SK-N-SH (cell line): Measurements from ENCODE around the gene LMBR1. TPM values are rescaled to one million over a fixed set of nuclear protein-coding genes. Genes with fewer than 3 reads are reported as not detected.

ENCODE experiments used
- CTCF ChIA-PET: fragments of 300-600, 350-600 bp; formaldehyde crosslinking; extraction: SDS; loops from one replicate; lab custom pipeline; 2021; lab: Yijun Ruan, JAX
- POLR2A ChIA-PET: fragments of 350-600 bp; sonication (Branson Sonifier 250); formaldehyde crosslinking; extraction: SDS; loops from one replicate; lab custom pipeline; 2020; ENCODE audit warnings: antibody characterized with exemption, inconsistent platforms; lab: Yijun Ruan, JAX
- DNase-seq: peaks from one replicate; pipeline ENCODE4 v3.0.0; 2012
- H2AFZ ChIP-seq: fragments of 200-600 bp; sonication (generic); 2 replicates; pipeline ENCODE4 v1.8.1; 2016; ENCODE audit warnings: antibody characterized with exemption, mild to moderate bottlenecking, low read depth
- H3F3A ChIP-seq: fragments of 200-600 bp; sonication (generic); replicated peaks from 2 replicates; pipeline ENCODE3; 2016; ENCODE audit warnings: antibody characterized with exemption, mild to moderate bottlenecking; ENCODE audit not compliant: insufficient read depth
- H3K27ac ChIP-seq, 2 experiments: fragments of 200-500 bp in 1 of 2; fragments of 200-600 bp in 1 of 2; sonication (Bioruptor generic) in 1 of 2; sonication (generic), shearing (Covaris generic) in 1 of 2; 2 replicates each; pipeline versions ENCODE4 v1.5.1 to v1.6.1; 2014 to 2016; ENCODE audit warnings: low read depth in 2 of 2, inconsistent platforms in 1 of 2, low read length in 1 of 2, mild to moderate bottlenecking in 1 of 2, mixed read lengths in 1 of 2
- H3K27me3 ChIP-seq: fragments of 200-600 bp; sonication (generic), shearing (Covaris generic); 2 replicates; pipeline ENCODE4 v1.6.1; 2016; ENCODE audit warnings: mixed run types; ENCODE audit not compliant: insufficient read depth
- H3K36me3 ChIP-seq, 2 experiments: fragments of 200-500 bp in 1 of 2; fragments of 200-600 bp in 1 of 2; sonication (Bioruptor generic) in 1 of 2; sonication (generic) in 1 of 2; replicated peaks in 1 of 2; 2 replicates each; pipeline versions ENCODE3 to v1.5.1; 2014 to 2016; ENCODE audit warnings: low read length in 1 of 2, mild to moderate bottlenecking in 1 of 2; ENCODE audit not compliant: insufficient read depth in 2 of 2, control insufficient read depth in 1 of 2
- H3K4me1 ChIP-seq, 2 experiments: fragments of 200-500 bp in 1 of 2; fragments of 200-600 bp in 1 of 2; sonication (Bioruptor generic) in 1 of 2; sonication (generic), shearing (Covaris generic) in 1 of 2; 2 replicates each; pipeline versions ENCODE4 v1.5.1 to v1.6.1; 2014 to 2016; ENCODE audit warnings: low read depth in 1 of 2, low read length in 1 of 2, mixed run types in 1 of 2; ENCODE audit not compliant: insufficient read depth in 2 of 2, control insufficient read depth in 1 of 2
- H3K4me2 ChIP-seq: fragments of 200-600 bp; sonication (generic), shearing (Covaris generic); 2 replicates; pipeline ENCODE4 v1.6.1; 2017; ENCODE audit warnings: mixed run types
- H3K4me3 ChIP-seq, 2 experiments: fragments of 200-500 bp in 1 of 2; fragments of 200-600 bp in 1 of 2; sonication (Bioruptor generic) in 1 of 2; sonication (generic), shearing (Covaris generic) in 1 of 2; 2 replicates each; pipeline versions ENCODE4 v1.5.1 to v1.8.1; 2014 to 2016; ENCODE audit warnings: low read depth in 2 of 2, inconsistent platforms in 1 of 2, low read length in 1 of 2, mild to moderate bottlenecking in 1 of 2, mixed read lengths in 1 of 2, moderate library complexity in 1 of 2
- H3K79me2 ChIP-seq: fragments of 200-600 bp; sonication (generic); 2 replicates; pipeline ENCODE4 v1.8.1; 2017; ENCODE audit warnings: mild to moderate bottlenecking; ENCODE audit not compliant: insufficient read depth
- H3K9ac ChIP-seq: fragments of 200-600 bp; sonication (generic); 2 replicates; pipeline ENCODE4 v1.6.1; 2017; ENCODE audit warnings: mixed run types
- H3K9me2 ChIP-seq: fragments of 200-600 bp; sonication (generic); 2 replicates; pipeline ENCODE4 v1.6.1; 2017; ENCODE audit warnings: mixed run types
- H3K9me3 ChIP-seq: fragments of 200-600 bp; sonication (generic); 2 replicates; pipeline ENCODE4 v1.6.1; 2017; ENCODE audit warnings: mixed run types, mild to moderate bottlenecking, moderate library complexity
- H4K20me1 ChIP-seq: fragments of 200-600 bp; sonication (generic); 2 replicates; pipeline ENCODE4 v1.6.1; 2017; ENCODE audit warnings: mild to moderate bottlenecking, mixed run types; ENCODE audit not compliant: insufficient read depth
- CHD2 ChIP-seq: fragments of 150-350 bp; IDR thresholded peaks from 2 replicates; pipeline ENCODE4 v1.6.1; 2018; ENCODE audit warnings: low read length; ENCODE audit not compliant: partially characterized antibody
- CTCF ChIP-seq: fragments of 200-600 bp; sonication (generic); IDR thresholded peaks from 2 replicates; pipeline ENCODE4 v1.6.1; 2017; ENCODE audit warnings: antibody characterized with exemption, mild to moderate bottlenecking, moderate library complexity
- ELF1 ChIP-seq: IDR thresholded peaks from 2 replicates; pipeline ENCODE4 v1.4.0; 2012
- EP300 ChIP-seq, 2 experiments: IDR thresholded peaks; 2 replicates each; pipeline versions ENCODE4 v1.4.0 to v1.6.1; 2012; ENCODE audit warnings: borderline replicate concordance in 1 of 2, low read depth in 1 of 2, low read length in 1 of 2
- GABPA ChIP-seq: IDR thresholded peaks from 2 replicates; pipeline ENCODE4 v1.4.0; 2012; ENCODE audit warnings: low read depth, mild to moderate bottlenecking
- JUND ChIP-seq: IDR thresholded peaks from 2 replicates; pipeline ENCODE4 v1.4.0; 2012
- MEF2A ChIP-seq: IDR thresholded peaks from 2 replicates; pipeline ENCODE4 v1.4.0; 2012; ENCODE audit warnings: low read depth, borderline replicate concordance
- NRF1 ChIP-seq: IDR thresholded peaks from 2 replicates; pipeline ENCODE4 v1.6.1; 2012; ENCODE audit warnings: low read depth, mild to moderate bottlenecking, low read length
- POLR2AphosphoS5 ChIP-seq: IDR thresholded peaks from 2 replicates; pipeline ENCODE4 v1.6.1; 2012; ENCODE audit warnings: low read depth, low read length
- RAD21 ChIP-seq: IDR thresholded peaks from 2 replicates; pipeline ENCODE4 v1.6.1; 2012; ENCODE audit warnings: mild to moderate bottlenecking, low read length
- RCOR1 ChIP-seq: fragments of 150-350 bp; IDR thresholded peaks from 2 replicates; pipeline ENCODE4 v1.6.1; 2017; ENCODE audit warnings: antibody characterized with exemption, low read length
- RFX5 ChIP-seq: IDR thresholded peaks from 2 replicates; pipeline ENCODE4 v1.6.1; 2012; ENCODE audit warnings: mild to moderate bottlenecking, improper control_type of control experiment, low read length
- RXRA ChIP-seq: IDR thresholded peaks from 2 replicates; pipeline ENCODE4 v1.4.0; 2012; ENCODE audit warnings: low read depth, mild to moderate bottlenecking, borderline replicate concordance
- SIN3A ChIP-seq: IDR thresholded peaks from 2 replicates; pipeline ENCODE4 v1.6.1; 2012; ENCODE audit warnings: low read depth, mild to moderate bottlenecking, low read length, moderate library complexity, borderline replicate concordance
- TAF1 ChIP-seq: IDR thresholded peaks from 2 replicates; pipeline ENCODE4 v1.6.1; 2012; ENCODE audit warnings: low read depth, mild to moderate bottlenecking, low read length, moderate library complexity, borderline replicate concordance
- USF1 ChIP-seq: IDR thresholded peaks from 2 replicates; pipeline ENCODE4 v1.4.0; 2012; ENCODE audit warnings: low read depth, borderline replicate concordance
- WGBS: methylation state at CpG from one replicate; pipeline ENCODE4 v1.1.6; 2017; ENCODE audit warnings: low lambda C conversion rate; 5-methylcytosine and 5-hydroxymethylcytosine counted together
- polyA plus RNA-seq, 3 experiments: library from polyadenylated mRNA; depleted of rRNA; stranded (reverse); fragments of >200 nt; gene quantifications; 2 replicates each; pipeline ENCODE4 v1.2.3, GENCODE V29; 2012
- TF ChIP-seq, protein P1 (sequence below): IDR thresholded peaks from 2 replicates; pipeline ENCODE4; 2012
- TF ChIP-seq, protein P2 (sequence below): fragments of 150-350 bp; IDR thresholded peaks from 2 replicates; pipeline ENCODE4 v1.6.1; 2016; ENCODE audit warnings: mild to moderate bottlenecking, low read depth, low read length
- TF ChIP-seq, protein P3 (sequence below): IDR thresholded peaks from 2 replicates; pipeline ENCODE4 v1.4.0; 2012; ENCODE audit warnings: low read depth

LMBR1 gene
- polyA plus RNA-seq, 1 of the 3 experiments (the other 2 are of a cell fraction) = 24.6 TPM

- Histone ChIP-seq H3K27me3 (no peaks in the 10 kb centered on the region), H3K9ac (no peak overlapping the region), H3K4me2 (no peak overlapping the region), H3K4me1 (peaks cover 0 to 12% of the 10 kb centered on the region in 2 experiments; a peak in 2 of 4 replicates), H3K4me3 (no peak overlapping the region), H3K27ac (no peak overlapping the region; a peak in 1 of 4 replicates)
- CTCF ChIA-PET = interaction anchor here (0.9 kb wide), 1 partner anchor 74 kb away, joined by 3 read pairs; no protein-coding TSS in a partner anchor
- 96% methylated on average over 9 of the region's 9 CpGs for WGBS
- TF ChIP-seq MEF2A = no peak
- TF ChIP-seq USF1 = no peak
- no peak for TF ChIP-seq GABPA
- no peak for TF ChIP-seq NRF1
- TF ChIP-seq RCOR1 = no peak
- no peak for TF ChIP-seq JUND
- TF ChIP-seq, protein P1, sequence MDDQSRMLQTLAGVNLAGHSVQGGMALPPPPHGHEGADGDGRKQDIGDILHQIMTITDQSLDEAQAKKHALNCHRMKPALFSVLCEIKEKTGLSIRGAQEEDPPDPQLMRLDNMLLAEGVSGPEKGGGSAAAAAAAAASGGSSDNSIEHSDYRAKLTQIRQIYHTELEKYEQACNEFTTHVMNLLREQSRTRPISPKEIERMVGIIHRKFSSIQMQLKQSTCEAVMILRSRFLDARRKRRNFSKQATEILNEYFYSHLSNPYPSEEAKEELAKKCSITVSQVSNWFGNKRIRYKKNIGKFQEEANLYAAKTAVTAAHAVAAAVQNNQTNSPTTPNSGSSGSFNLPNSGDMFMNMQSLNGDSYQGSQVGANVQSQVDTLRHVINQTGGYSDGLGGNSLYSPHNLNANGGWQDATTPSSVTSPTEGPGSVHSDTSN = no peak
- no peak for TF ChIP-seq RAD21
- no peak for TF ChIP-seq TAF1
- no peak for TF ChIP-seq SIN3A
- no peak for TF ChIP-seq POLR2AphosphoS5
- no peak for TF ChIP-seq CTCF
- no peak for TF ChIP-seq EP300 (IDR thresholded peaks at IDR 0.05; ENCODE audit: borderline replicate concordance in 1 of 2, low read depth in 1 of 2, low read length in 1 of 2)
- TF ChIP-seq, all 33 proteins: peak for 0
- DNase-seq = no peak
- no peaks in the 10 kb centered on the region for H3F3A ChIP-seq
- H3K9me2 ChIP-seq = no peaks in the 10 kb centered on the region
- POLR2A ChIA-PET = no interaction called here
- no peak overlapping the region for H2AFZ ChIP-seq
- no peaks in the 10 kb centered on the region for H3K9me3 ChIP-seq
- no peaks in the 10 kb centered on the region for H3K79me2 ChIP-seq
- no peaks in the 10 kb centered on the region for H4K20me1 ChIP-seq
- H3K36me3 ChIP-seq = peaks cover 30 to 84% of the 10 kb centered on the region in 2 experiments
Measured at GRCh38 chr7:156677374-156678054, 215.5 kb downstream of the LMBR1 start.

DNA sequence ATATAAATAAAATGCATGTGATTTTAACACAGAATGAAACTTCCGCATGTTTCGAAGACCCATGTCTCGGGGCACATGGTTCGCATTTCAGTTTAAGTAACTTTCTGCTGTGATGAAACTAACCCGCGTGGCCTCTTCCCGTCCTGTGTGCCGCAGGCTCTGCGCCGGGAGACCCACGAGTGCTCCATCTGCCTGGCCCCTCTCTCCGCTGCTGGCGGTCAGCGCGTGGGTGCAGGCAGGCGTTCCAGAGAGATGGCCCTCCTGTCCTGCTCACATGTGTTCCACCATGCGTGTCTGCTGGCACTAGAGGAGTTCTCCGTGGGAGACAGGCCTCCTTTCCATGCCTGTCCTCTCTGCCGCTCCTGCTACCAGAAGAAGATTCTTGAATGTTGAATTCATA, 216.7 kb downstream of the LMBR1 start:
- H3K9me2 ChIP-seq = no peaks in the 10 kb centered on the region
- POLR2A ChIA-PET = no interaction called here
- H3K27ac ChIP-seq = no peak overlapping the region
- H4K20me1 ChIP-seq = no peaks in the 10 kb centered on the region
- WGBS = 96% methylated on average over 19 of the region's 19 CpGs
- CTCF ChIA-PET = no interaction called here
- no peak overlapping the region for H3K4me2 ChIP-seq
- no peaks in the 10 kb centered on the region for H3K79me2 ChIP-seq
- no peaks in the 10 kb centered on the region for H3K27me3 ChIP-seq
- no peak overlapping the region for H3K4me3 ChIP-seq
- H3F3A ChIP-seq = no peaks in the 10 kb centered on the region
- H3K9ac ChIP-seq = no peak overlapping the region
- no peaks in the 10 kb centered on the region for H3K9me3 ChIP-seq
- H3K36me3 ChIP-seq = peaks cover 36 to 82% of the 10 kb centered on the region in 2 experiments
- H3K4me1 ChIP-seq = peaks cover 0 to 10% of the 10 kb centered on the region in 2 experiments; a peak in 2 of 4 replicates
- DNase-seq = no peak
- no peak overlapping the region for H2AFZ ChIP-seq
- TF ChIP-seq TAF1 = no peak
- no peak for TF ChIP-seq NRF1
- no peak for TF ChIP-seq ELF1
- TF ChIP-seq RFX5 = no peak
- TF ChIP-seq, protein P1 = no peak
- no peak for TF ChIP-seq CHD2
- TF ChIP-seq MEF2A = no peak
- TF ChIP-seq, protein P2, sequence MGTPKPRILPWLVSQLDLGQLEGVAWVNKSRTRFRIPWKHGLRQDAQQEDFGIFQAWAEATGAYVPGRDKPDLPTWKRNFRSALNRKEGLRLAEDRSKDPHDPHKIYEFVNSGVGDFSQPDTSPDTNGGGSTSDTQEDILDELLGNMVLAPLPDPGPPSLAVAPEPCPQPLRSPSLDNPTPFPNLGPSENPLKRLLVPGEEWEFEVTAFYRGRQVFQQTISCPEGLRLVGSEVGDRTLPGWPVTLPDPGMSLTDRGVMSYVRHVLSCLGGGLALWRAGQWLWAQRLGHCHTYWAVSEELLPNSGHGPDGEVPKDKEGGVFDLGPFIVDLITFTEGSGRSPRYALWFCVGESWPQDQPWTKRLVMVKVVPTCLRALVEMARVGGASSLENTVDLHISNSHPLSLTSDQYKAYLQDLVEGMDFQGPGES = no peak
- TF ChIP-seq, protein P3, sequence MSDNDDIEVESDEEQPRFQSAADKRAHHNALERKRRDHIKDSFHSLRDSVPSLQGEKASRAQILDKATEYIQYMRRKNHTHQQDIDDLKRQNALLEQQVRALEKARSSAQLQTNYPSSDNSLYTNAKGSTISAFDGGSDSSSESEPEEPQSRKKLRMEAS = no peak
- no peak for TF ChIP-seq RXRA
- TF ChIP-seq GABPA = no peak
